Endodermal cell (in vitro differentiated cells): ENCODE data around the gene COX7A1. TPM values are rescaled to one million over a fixed set of nuclear protein-coding genes. Genes with fewer than 3 reads are reported as not detected.

Source experiments
- DNase-seq: peaks from one replicate; pipeline ENCODE4 v3.0.0-alpha.2; 2017
- H3K27ac ChIP-seq: 2 replicates; pipeline ENCODE4 v1.5.1; 2013; ENCODE audit warnings: mild to moderate bottlenecking, low read depth, low read length, moderate library complexity
- H3K27me3 ChIP-seq: 2 replicates; pipeline ENCODE4 v1.6.1; 2013; ENCODE audit warnings: mild to moderate bottlenecking, low read length, moderate library complexity; ENCODE audit not compliant: insufficient read depth, control insufficient read depth, poor library complexity, severe bottlenecking
- H3K36me3 ChIP-seq: 2 replicates; pipeline ENCODE4 v1.7.0; 2013; ENCODE audit warnings: mild to moderate bottlenecking, low read length, moderate library complexity; ENCODE audit not compliant: control insufficient read depth, insufficient read depth
- H3K4me1 ChIP-seq: one replicate; pipeline ENCODE4 v1.7.0; 2013; ENCODE audit warnings: low read length; ENCODE audit not compliant: control insufficient read depth, insufficient read depth
- H3K4me3 ChIP-seq: 2 replicates; pipeline ENCODE4 v1.5.1; 2013; ENCODE audit warnings: mild to moderate bottlenecking, low read length, moderate library complexity
- H3K9ac ChIP-seq: 2 replicates; pipeline ENCODE4 v1.6.1; 2013; ENCODE audit warnings: mild to moderate bottlenecking, low read length, moderate library complexity; ENCODE audit not compliant: poor library complexity, severe bottlenecking; ENCODE audit errors: extremely low read depth
- H3K9me3 ChIP-seq: 2 replicates; pipeline ENCODE4 v1.6.1; 2013; ENCODE audit warnings: mild to moderate bottlenecking, low read length, moderate library complexity; ENCODE audit not compliant: control insufficient read depth
- H3K27ac Mint-ChIP-seq: 2 replicates; pipeline ENCODE4 v1.8.0; 2020; ENCODE audit warnings: mixed read lengths
- H3K27me3 Mint-ChIP-seq: 2 replicates; pipeline ENCODE4 v1.8.0; 2021; ENCODE audit warnings: mild to moderate bottlenecking, mixed read lengths; ENCODE audit not compliant: insufficient read depth
- H3K36me3 Mint-ChIP-seq: 2 replicates; pipeline ENCODE4 v1.8.0; 2020; ENCODE audit warnings: low read depth, mixed read lengths
- H3K4me1 Mint-ChIP-seq: 2 replicates; pipeline ENCODE4 v1.8.0; 2020; ENCODE audit warnings: mixed read lengths
- H3K4me3 Mint-ChIP-seq: 2 replicates; pipeline ENCODE4 v1.8.0; 2020; ENCODE audit warnings: mild to moderate bottlenecking, moderate library complexity, mixed read lengths
- H3K9me3 Mint-ChIP-seq: 2 replicates; pipeline ENCODE4 v1.8.0; 2020; ENCODE audit warnings: mild to moderate bottlenecking, mixed read lengths
- WGBS, 2 experiments: methylation state at CpG; one replicate each; pipeline versions ENCODE4 v1.1.5 to v1.1.7; 2013; ENCODE audit warnings: missing lambda C conversion rate in 2 of 2, mixed read lengths in 1 of 2; ENCODE audit not compliant: insufficient coverage in 1 of 2, insufficient read length in 1 of 2; 5-methylcytosine and 5-hydroxymethylcytosine counted together
- total RNA-seq, 2 donors: library from RNA; stranded (reverse); fragmentation: NEBNext Ultra II Directional in 1 of 2; extraction: Animal tissue kit (Norgen Biotek cat#: 25700) in 1 of 2; gene quantifications; 2 replicates in 1 of 2; 3 replicates in 1 of 2; pipeline ENCODE4 v1.2.1, GENCODE V29; 2021
- TF ChIP-seq, protein P1 (sequence below): fragments of 200-600 bp; sonication (generic); conservative IDR thresholded peaks from 2 replicates; pipeline ENCODE4 v1.5.0; 2021; ENCODE audit warnings: antibody characterized with exemption, mild to moderate bottlenecking

The COX7A1 gene
- total RNA-seq, 2 donors from 2014 or later: 1.4 to 2.4 TPM

DNA sequence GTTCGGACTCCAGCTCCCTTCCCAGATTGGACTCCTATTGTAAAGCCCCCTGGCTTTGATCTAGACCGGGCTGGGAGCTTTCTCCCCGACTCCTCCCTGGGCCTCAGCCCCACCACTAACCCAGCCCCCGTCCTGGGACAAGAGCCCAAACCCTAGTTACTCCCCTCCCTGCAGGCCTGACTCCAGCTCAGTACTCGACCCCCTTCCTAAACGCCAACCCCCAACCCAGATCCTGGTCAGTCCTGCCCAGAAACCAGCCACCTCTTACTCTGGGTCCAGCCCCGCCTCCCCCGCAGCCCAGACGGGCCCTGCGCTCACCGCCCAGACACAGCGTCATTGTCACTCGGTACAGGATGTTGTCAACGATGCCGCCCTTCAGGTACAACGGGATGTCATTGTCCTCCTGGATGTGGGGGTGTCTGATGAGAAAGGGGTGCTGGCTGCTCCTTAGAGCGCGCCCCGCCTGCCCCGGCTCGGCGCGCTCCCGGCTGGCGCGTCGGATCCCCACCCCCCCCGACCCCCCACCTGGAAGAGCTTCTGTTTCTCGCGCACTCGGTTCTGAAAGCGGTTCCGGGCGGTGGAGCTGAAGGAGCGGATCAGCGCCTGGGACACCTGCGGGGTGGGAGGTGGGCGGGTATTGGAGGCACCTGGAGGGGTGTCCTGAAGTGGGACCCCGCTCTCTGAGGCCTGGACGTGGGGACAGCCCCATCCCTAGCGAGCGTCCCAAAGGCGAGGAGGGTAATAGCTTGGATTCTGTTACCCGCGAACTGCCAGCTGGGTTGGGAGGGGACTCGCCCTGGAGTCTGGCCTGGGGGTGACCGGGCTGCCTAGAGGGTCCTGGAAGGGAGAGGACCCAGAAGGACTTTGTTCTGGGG lies 866 bp downstream of the COX7A1 start:
- Mint-ChIP-seq H3K4me1 (peaks cover 20% of the 10 kb centered on the region), H3K27ac (peak overlapping the region; percentile 86), H3K36me3 (peaks cover 70% of the 10 kb centered on the region), H3K27me3 (no peaks in the 10 kb centered on the region), H3K4me3 (no peak overlapping the region), H3K9me3 (no peaks in the 10 kb centered on the region)
- H3K4me3 ChIP-seq: no peak overlapping the region
- TF ChIP-seq, protein P1, sequence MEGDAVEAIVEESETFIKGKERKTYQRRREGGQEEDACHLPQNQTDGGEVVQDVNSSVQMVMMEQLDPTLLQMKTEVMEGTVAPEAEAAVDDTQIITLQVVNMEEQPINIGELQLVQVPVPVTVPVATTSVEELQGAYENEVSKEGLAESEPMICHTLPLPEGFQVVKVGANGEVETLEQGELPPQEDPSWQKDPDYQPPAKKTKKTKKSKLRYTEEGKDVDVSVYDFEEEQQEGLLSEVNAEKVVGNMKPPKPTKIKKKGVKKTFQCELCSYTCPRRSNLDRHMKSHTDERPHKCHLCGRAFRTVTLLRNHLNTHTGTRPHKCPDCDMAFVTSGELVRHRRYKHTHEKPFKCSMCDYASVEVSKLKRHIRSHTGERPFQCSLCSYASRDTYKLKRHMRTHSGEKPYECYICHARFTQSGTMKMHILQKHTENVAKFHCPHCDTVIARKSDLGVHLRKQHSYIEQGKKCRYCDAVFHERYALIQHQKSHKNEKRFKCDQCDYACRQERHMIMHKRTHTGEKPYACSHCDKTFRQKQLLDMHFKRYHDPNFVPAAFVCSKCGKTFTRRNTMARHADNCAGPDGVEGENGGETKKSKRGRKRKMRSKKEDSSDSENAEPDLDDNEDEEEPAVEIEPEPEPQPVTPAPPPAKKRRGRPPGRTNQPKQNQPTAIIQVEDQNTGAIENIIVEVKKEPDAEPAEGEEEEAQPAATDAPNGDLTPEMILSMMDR: no peak
- 94 to 100% methylated on average over 2 to 44 of the region's 47 CpGs for WGBS, 2 experiments
- peak; percentile 71 for DNase-seq
- no peak overlapping the region for H3K27ac ChIP-seq
- H3K9me3 ChIP-seq: no peaks in the 10 kb centered on the region
- no peak overlapping the region for H3K9ac ChIP-seq
- H3K27me3 ChIP-seq: no peaks in the 10 kb centered on the region
- H3K36me3 ChIP-seq: peaks cover 68% of the 10 kb centered on the region
- no peaks in the 10 kb centered on the region for H3K4me1 ChIP-seq

DNA sequence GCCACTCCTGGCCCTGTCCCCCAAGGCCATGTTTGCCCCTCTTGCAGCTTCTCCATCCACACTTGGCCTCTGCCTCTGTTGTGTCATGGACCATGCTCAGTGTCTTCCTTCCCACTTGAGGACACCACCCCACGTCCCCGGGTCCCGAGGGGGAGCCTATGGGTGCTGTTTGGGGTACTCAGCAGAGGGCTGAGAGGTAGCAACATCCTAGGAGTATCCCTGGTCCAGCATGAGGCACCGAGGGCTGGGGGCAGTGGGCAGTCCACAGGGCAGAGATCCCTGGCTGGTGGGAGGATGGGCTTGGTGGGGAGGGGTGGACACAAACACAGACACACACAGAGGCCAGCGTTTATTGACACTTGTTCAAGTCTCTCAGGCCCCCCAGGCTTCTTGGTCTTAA lies 1.7 kb downstream of the COX7A1 start:
- WGBS, 2 experiments: 96 to 100% methylated on average over 2 to 5 of the region's 5 CpGs

DNA sequence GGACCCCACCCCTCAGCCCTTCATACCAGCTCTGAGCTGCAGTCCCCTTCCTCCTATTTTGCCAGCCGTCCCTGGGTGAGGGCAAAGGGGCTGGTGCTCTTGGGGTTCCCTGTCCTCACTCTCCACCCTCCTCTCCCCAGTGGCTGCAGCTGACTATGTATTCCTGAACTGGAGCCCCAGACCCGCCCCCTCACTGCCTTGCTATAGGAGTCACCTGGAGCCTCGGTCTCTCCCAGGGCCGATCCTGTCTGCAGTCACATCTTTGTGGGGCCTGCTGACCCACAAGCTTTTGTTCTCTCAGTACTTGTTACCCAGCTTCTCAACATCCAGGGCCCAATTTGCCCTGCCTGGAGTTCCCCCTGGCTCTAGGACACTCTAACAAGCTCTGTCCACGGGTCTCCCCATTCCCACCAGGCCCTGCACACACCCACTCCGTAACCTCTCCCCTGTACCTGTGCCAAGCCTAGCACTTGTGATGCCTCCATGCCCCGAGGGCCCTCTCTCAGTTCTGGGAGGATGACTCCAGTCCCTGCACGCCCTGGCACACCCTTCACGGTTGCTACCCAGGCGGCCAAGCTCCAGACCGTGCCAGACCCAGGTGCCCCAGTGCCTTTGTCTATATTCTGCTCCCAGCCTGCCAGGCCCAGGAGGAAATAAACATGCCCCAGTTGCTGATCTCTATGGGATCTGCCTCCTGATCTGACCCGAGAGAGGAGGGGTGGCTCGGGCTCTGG lies 2.4 kb downstream of the COX7A1 start:
- Histone ChIP-seq H3K4me3 (no peak overlapping the region), H3K9ac (no peak overlapping the region), H3K27me3 (no peaks in the 10 kb centered on the region), H3K36me3 (peaks cover 83% of the 10 kb centered on the region), H3K4me1 (no peaks in the 10 kb centered on the region), H3K27ac (no peak overlapping the region), H3K9me3 (no peaks in the 10 kb centered on the region)
- TF ChIP-seq, protein P1: no peak
- Mint-ChIP-seq H3K36me3 (peaks cover 72% of the 10 kb centered on the region), H3K4me3 (no peak overlapping the region), H3K27me3 (no peaks in the 10 kb centered on the region), H3K4me1 (peaks cover 6% of the 10 kb centered on the region), H3K27ac (peak overlapping the region; percentile 86), H3K9me3 (no peaks in the 10 kb centered on the region)
- WGBS, 2 experiments: 95 to 96% methylated on average over 8 to 13 of the region's 13 CpGs
- no peak for DNase-seq

More for the DNA sequence above, 1.7 kb downstream of the COX7A1 start:
- peak overlapping the region; percentile 86 for H3K27ac Mint-ChIP-seq
- DNase-seq: no peak
- peaks cover 75% of the 10 kb centered on the region for H3K36me3 ChIP-seq
- no peak overlapping the region for H3K4me3 ChIP-seq
- peaks cover 12% of the 10 kb centered on the region for H3K4me1 Mint-ChIP-seq
- no peaks in the 10 kb centered on the region for H3K4me1 ChIP-seq
- no peaks in the 10 kb centered on the region for H3K27me3 Mint-ChIP-seq
- TF ChIP-seq, protein P1: no peak
- H3K27ac ChIP-seq: no peak overlapping the region
- no peak overlapping the region for H3K9ac ChIP-seq
- H3K27me3 ChIP-seq: no peaks in the 10 kb centered on the region
- H3K4me3 Mint-ChIP-seq: no peak overlapping the region
- no peaks in the 10 kb centered on the region for H3K9me3 ChIP-seq
- H3K36me3 Mint-ChIP-seq: peaks cover 70% of the 10 kb centered on the region
- no peaks in the 10 kb centered on the region for H3K9me3 Mint-ChIP-seq
